ENCODE results near the gene LBX1.

GRCh38 chr10:101250136-101250535 is 20.9 kb upstream of the LBX1 start:
- TF ChIP-seq CTCF (conservative IDR thresholded peaks at IDR 0.05; ENCODE audit: low read length) (no peak), EZH2phosphoT487 (IDR thresholded peaks at IDR 0.05; ENCODE audit: borderline replicate concordance, low read depth, low read length) (no peak)

Data from OCI-LY7 (cell line).